ENCODE data around the gene NRG4.

DNA sequence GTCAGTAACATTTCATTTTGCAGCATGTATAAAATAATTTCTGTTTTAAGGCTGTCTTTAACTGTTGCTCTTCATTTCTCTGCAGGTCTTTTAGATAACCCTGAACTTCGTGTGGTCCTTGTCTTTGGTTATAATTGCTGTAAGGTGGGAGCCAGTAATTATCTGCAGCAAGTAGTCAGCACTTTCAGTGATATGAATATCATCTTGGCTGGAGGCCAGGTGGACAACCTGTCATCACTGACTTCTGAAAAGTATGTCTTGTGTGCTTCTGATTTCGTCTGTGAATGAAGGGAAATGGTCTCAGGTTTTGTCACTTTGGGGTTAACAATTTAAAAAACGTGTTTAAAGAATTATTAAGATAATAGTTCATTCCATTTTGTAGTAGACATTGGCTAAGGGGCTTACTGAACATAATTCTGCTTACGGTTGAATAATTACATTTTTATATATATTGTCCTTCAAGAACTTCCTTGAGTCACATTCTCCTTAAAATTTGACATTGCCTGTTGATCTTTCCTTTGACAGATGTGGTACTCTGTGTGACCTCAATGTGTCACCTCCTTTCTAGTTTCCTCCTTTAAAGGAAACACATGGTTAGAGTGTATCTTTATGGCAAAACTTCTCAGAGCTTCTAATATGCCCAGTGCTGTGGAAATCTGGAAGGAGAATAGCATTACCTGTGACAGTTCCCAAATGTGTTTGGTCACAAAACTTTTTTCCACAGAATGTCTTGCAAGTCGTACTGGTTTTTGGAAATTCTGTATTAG is 82.2 kb downstream of the NRG4 start:
- TF ChIP-seq CTCF (IDR thresholded peaks at IDR 0.05; ENCODE audit: insufficient read depth, low read depth, low read length) (no peak), EZH2 (IDR thresholded peaks at IDR 0.05; ENCODE audit: insufficient read depth, low read length) (no peak)
